Stimulated activated CD4-positive, alpha-beta T cell treated with anti-CD3 and anti-CD28 coated beads, Interleukin-1b, Interleukin-23, amount 100 ng/mL, for 24 hours (primary cell): ENCODE results near the gene TCF19.
"Not testable (repeated sequence)": the region's sequence is repeated elsewhere in the genome, so short reads cannot be mapped to it uniquely, and the experiment has no call there.

ENCODE experiments used
- DNase-seq, 4 experiments: peaks; one replicate each; pipeline ENCODE4 v3.0.0-alpha.2; 2020; ENCODE audit warnings: low read depth in 4 of 4, low spot score in 1 of 4

TCF19 gene

GRCh38 chr6:31178143-31179041 is 20.0 kb downstream of the TCF19 start:
- no peak for DNase-seq

GRCh38 chr6:31179042-31179386 is 20.6 kb downstream of the TCF19 start:
- DNase-seq = no peak

GRCh38 chr6:31179896-31180295 is 21.5 kb downstream of the TCF19 start:
- no peak for DNase-seq

GRCh38 chr6:31180500-31180899 is 22.1 kb downstream of the TCF19 start:
- DNase-seq = peak in 2 of 4 experiments; percentile 44 to 48

GRCh38 chr6:31183287-31183686 is 24.9 kb downstream of the TCF19 start:
- DNase-seq = not testable (repeated sequence)

GRCh38 chr6:31183859-31184258 is 25.5 kb downstream of the TCF19 start:
- not testable (repeated sequence) for DNase-seq

- not testable (repeated sequence) for DNase-seq
Observed at GRCh38 chr6:31185695-31186051, 27.3 kb downstream of the TCF19 start.

GRCh38 chr6:31186052-31186734 is 27.8 kb downstream of the TCF19 start:
- no peak for DNase-seq

GRCh38 chr6:31187780-31188194 is 29.4 kb downstream of the TCF19 start:
- no peak for DNase-seq

GRCh38 chr6:31189223-31189622 is 30.8 kb downstream of the TCF19 start:
- DNase-seq = not testable (repeated sequence)

GRCh38 chr6:31190488-31190887 is 32.1 kb downstream of the TCF19 start:
- no peak for DNase-seq

GRCh38 chr6:31192431-31193105 is 34.2 kb downstream of the TCF19 start:
- peak in 2 of 4 experiments; percentile 31 to 47 for DNase-seq

- no peak for DNase-seq
Observed at GRCh38 chr6:31193206-31193605, 34.8 kb downstream of the TCF19 start.

- DNase-seq = no peak
Observed at GRCh38 chr6:31194061-31194834, 35.9 kb downstream of the TCF19 start.

- DNase-seq = not testable (repeated sequence)
Observed at GRCh38 chr6:31195308-31195979, 37.1 kb downstream of the TCF19 start.

GRCh38 chr6:31196251-31197022 is 38.0 kb downstream of the TCF19 start:
- not testable (repeated sequence) for DNase-seq

GRCh38 chr6:31197559-31198305 is 39.3 kb downstream of the TCF19 start:
- peak; percentile 75 to 89 (median 80) for DNase-seq

- not testable (repeated sequence) for DNase-seq
Observed at GRCh38 chr6:31199105-31199452, 40.7 kb downstream of the TCF19 start.
